Measurements from ENCODE around the gene CRACR2B. TPM values are rescaled to one million over a fixed set of nuclear protein-coding genes. Genes with fewer than 3 reads are reported as not detected.
A peak's percentile ranks its signal among the peaks of the same experiment; 100 is the strongest.

CRACR2B gene
- total RNA-seq, 2 experiments from 2014 or later: 17.2 to 18.7 TPM

GRCh38 chr11:846496-847098, 18.9 kb downstream of the CRACR2B start:
- DNase-seq (no peak), ATAC-seq (no peak)
- CTCF ChIA-PET: interaction anchor here (1.5 to 3.7 kb wide), 3 partner anchors 52 to 204 kb away, joined by 3 to 28 read pairs (median 7); partner anchors contain the start of gene CHID1
- no peak overlapping the region for H3K4me3 Mint-ChIP-seq
- peaks cover 5% of the 10 kb centered on the region for H3K27me3 Mint-ChIP-seq (ENCODE audit: low read depth)
- H3K4me1 Mint-ChIP-seq (ENCODE audit: low read depth): peaks cover 20% of the 10 kb centered on the region
- no peaks in the 10 kb centered on the region for H3K9me3 Mint-ChIP-seq (ENCODE audit: insufficient read depth)
- POLR2A ChIA-PET: interaction anchor here (1.6 kb wide), 1 partner anchor 10 kb away, joined by 3 read pairs; no protein-coding TSS in a partner anchor
- H3K27ac Mint-ChIP-seq: no peak overlapping the region
- no peaks in the 10 kb centered on the region for H3K36me3 Mint-ChIP-seq (ENCODE audit: low read depth)

DNA sequence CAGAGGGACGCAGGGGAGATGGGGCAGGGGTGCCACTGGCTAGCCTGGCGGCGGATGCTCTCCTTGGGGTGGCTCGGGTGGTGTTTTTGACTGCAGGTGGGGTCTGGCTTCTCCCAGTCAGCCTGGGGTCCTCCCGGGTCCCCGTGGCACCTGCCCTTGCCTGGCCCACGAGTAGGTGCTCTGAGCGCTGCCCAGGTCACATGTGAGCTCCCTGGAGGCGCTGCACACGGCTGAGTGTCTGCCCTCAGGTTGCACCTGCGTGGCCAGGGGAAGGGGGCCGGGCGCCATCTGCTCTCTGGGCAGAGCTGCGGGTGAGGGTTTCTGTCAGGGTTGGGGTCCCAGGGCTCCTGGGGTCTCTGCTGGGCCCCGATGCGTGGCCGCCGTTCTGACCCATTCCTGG, 20.2 kb downstream of the CRACR2B start:
- no peak overlapping the region for H3K27ac Mint-ChIP-seq
- H3K4me1 Mint-ChIP-seq (ENCODE audit: low read depth): peaks cover 20% of the 10 kb centered on the region
- H3K36me3 Mint-ChIP-seq (ENCODE audit: low read depth): no peaks in the 10 kb centered on the region
- DNase-seq (no peak), ATAC-seq (no peak)
- POLR2A ChIA-PET: no interaction called here
- H3K9me3 Mint-ChIP-seq (ENCODE audit: insufficient read depth): no peaks in the 10 kb centered on the region
- H3K4me3 Mint-ChIP-seq: no peak overlapping the region
- CTCF ChIA-PET: interaction anchor here (1.1 to 3.7 kb wide), 5 partner anchors 9 to 206 kb away, joined by 3 to 28 read pairs (median 4); no protein-coding TSS in a partner anchor
- peaks cover 5% of the 10 kb centered on the region for H3K27me3 Mint-ChIP-seq (ENCODE audit: low read depth)

DNA sequence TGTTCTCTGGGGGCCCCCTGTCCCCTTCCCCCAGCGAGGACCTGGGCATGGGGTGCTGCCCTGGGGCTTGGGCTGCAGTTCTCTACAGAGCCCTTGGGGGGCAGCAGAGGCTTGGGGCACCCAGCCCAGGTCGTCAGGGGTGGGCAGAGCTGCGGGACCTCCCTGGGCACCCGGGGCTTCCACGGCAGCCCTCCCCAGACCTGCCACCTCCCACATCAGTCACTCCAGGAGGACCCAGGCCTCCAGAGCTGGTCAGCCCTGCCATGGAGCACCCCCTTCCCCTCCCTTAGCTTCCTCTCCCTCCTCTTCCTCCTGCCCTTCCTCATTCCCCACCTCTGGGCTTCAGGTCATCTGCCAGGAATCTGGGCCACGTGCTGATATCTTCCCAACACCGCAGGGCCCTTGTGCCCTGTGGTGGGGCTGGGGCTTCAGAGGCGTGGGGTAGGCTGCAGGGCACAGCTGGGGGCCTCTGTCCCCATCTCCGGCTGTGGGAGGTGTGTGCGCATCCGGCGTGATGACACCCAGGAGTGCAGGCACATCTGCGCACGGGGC, 20.7 kb downstream of the CRACR2B start:
- Mint-ChIP-seq H3K27ac (no peak overlapping the region), H3K9me3 (ENCODE audit: insufficient read depth) (no peaks in the 10 kb centered on the region), H3K4me3 (no peak overlapping the region), H3K4me1 (ENCODE audit: low read depth) (peaks cover 17% of the 10 kb centered on the region), H3K27me3 (ENCODE audit: low read depth) (peaks cover 5% of the 10 kb centered on the region), H3K36me3 (ENCODE audit: low read depth) (no peaks in the 10 kb centered on the region)
- ChIA-PET CTCF (interaction anchor here (0.6 to 3.7 kb wide), 8 partner anchors 8 to 206 kb away, joined by 3 to 28 read pairs (median 3); partner anchors contain the start of gene CRACR2B), POLR2A (no interaction called here)
- DNase-seq (peak; percentile 75), ATAC-seq (peak; percentile 64)

DNA sequence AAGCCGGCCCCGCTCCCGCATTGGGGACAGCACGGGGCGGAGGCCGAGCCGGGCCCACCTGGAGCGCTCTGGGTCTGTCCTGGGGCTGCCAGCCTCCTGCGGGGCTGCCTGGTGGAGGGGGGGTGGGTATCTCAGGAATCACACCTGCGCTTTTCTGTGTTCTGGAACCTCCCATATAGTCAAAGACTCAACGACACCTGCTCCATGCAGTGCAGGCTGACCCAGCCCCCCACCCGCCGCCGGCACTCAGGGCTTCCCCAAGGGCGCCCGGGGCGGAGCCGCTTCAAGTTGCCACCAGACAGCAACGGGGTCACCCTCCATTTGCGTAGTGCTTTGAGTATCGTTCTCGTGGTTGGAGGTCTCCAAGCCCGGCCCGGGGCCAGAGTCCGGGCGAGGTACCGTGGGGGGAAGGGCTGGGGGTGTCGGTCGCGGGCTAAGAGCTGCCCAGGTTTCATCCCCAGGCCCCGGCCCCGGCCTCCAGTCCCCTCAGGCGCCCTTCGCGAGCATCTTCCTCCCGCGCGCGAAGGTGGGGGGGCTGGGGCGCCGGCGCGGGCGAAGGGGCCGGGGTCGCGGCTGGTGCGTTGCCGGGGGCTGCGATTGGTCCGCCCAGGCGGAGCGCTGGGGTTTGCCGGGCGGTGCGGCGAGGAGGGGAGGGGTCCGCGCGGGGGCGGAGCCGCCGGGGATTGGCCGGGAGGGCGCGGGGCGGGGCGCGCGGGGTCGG, 21.5 kb downstream of the CRACR2B start:
- peaks cover 10% of the 10 kb centered on the region for H3K4me1 Mint-ChIP-seq (ENCODE audit: low read depth)
- H3K9me3 Mint-ChIP-seq (ENCODE audit: insufficient read depth): no peaks in the 10 kb centered on the region
- ChIA-PET CTCF (interaction anchor here (0.6 to 3.7 kb wide), 6 partner anchors 22 to 202 kb away, joined by 3 to 28 read pairs (median 3); partner anchors contain the start of gene CRACR2B), POLR2A (no interaction called here)
- H3K4me3 Mint-ChIP-seq: peak overlapping the region; percentile 61
- DNase-seq (no peak), ATAC-seq (peak; percentile 25)
- H3K27me3 Mint-ChIP-seq (ENCODE audit: low read depth): peaks cover 5% of the 10 kb centered on the region
- no peaks in the 10 kb centered on the region for H3K36me3 Mint-ChIP-seq (ENCODE audit: low read depth)
- H3K27ac Mint-ChIP-seq: no peak overlapping the region

- CTCF ChIA-PET: no interaction called here
- POLR2A ChIA-PET: no interaction called here
- ATAC-seq: no peak
These were observed 22.4 kb downstream of the CRACR2B start for GRCh38 chr11:849951-850774.

DNA sequence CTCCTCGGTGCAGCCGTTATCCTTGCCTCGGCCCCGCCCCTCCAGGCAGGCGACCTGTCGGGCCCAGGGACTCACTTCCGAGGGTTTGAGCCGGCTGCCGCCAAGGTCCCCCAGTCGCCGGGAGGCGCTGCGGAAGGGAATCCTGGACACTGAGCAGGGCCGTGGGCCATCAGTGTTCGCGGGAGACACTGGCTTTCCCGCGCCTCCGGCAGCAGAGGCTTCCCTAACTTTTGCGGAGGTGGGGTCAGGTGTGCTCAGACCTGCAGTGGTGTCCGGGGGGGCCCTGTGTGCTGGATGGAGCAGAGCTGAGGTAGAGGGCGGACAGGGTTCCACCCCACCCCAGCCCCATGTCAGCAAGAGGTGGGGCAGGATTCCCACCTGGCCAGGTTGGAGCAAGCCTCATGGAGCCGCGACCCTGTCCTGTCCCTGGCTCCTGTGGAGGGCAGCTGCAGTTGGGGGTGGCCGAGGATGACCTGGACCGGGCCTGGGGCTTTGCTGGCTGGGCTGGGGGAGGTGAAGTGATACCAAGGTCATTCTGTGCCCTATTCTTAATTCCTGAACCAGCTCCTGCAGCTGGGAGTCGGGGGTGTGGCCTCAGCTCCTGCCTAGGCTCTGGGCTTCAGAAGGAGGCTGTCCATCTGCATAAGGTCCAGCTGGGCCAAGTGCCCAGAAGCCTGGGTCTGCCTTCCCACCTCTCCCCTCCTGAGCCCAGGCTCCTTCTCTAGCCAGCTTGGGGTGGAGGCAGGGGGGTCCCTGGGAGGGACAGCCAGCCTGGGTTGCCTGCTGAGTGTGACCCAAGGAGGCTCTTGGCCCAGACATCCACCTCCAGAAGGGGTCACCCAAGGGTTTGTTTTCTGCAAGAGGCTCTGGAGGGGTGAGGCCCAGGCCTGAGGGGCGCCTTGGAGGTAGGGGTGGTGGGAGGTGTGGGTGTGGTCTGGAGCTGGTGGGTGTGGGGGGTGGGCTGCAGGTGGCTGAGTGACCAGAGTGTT, 23.4 kb downstream of the CRACR2B start:
- Mint-ChIP-seq H3K9me3 (ENCODE audit: insufficient read depth) (no peaks in the 10 kb centered on the region), H3K4me1 (ENCODE audit: low read depth) (peaks cover 8% of the 10 kb centered on the region), H3K27me3 (ENCODE audit: low read depth) (peaks cover 5% of the 10 kb centered on the region), H3K4me3 (no peak overlapping the region), H3K27ac (no peak overlapping the region), H3K36me3 (ENCODE audit: low read depth) (no peaks in the 10 kb centered on the region)
- DNase-seq (no peak), ATAC-seq (no peak)
- CTCF ChIA-PET: no interaction called here
- POLR2A ChIA-PET: no interaction called here

More at GRCh38 chr11:849951-850774, 22.4 kb downstream of the CRACR2B start:
- no peak for DNase-seq
- H3K27me3 Mint-ChIP-seq (ENCODE audit: low read depth): peaks cover 5% of the 10 kb centered on the region
- H3K4me3 Mint-ChIP-seq: no peak overlapping the region
- H3K9me3 Mint-ChIP-seq (ENCODE audit: insufficient read depth): no peaks in the 10 kb centered on the region
- H3K4me1 Mint-ChIP-seq (ENCODE audit: low read depth): peaks cover 8% of the 10 kb centered on the region
- H3K27ac Mint-ChIP-seq: no peak overlapping the region
- H3K36me3 Mint-ChIP-seq (ENCODE audit: low read depth): no peaks in the 10 kb centered on the region

DNA sequence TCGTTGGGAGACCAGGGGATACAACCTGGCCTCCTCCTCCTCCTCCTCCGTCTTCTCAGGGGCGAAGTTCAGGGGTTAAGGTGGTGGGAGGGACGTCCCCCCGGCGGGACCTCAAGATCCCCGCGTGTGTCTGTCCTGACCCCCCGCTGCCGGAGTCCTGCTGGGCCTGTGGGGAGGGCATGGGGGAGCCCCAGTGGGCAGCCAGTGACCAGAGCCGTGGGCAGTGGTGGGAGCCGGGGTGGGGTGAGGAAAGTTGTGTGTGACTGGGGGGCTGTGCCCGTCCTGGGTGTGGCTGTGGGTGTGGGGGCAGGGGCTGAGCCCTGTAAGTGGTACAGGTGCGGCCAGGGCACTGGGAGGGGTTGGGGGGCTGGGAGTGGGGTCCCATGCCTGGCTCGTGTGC, 25.0 kb downstream of the CRACR2B start:
- no peak for DNase-seq
- no peaks in the 10 kb centered on the region for H3K9me3 Mint-ChIP-seq (ENCODE audit: insufficient read depth)
- POLR2A ChIA-PET: no interaction called here
- no peak for ATAC-seq
- CTCF ChIA-PET: no interaction called here
- no peak overlapping the region for H3K27ac Mint-ChIP-seq
- peaks cover 8% of the 10 kb centered on the region for H3K4me1 Mint-ChIP-seq (ENCODE audit: low read depth)
- H3K4me3 Mint-ChIP-seq: no peak overlapping the region
- peaks cover 5% of the 10 kb centered on the region for H3K27me3 Mint-ChIP-seq (ENCODE audit: low read depth)
- no peaks in the 10 kb centered on the region for H3K36me3 Mint-ChIP-seq (ENCODE audit: low read depth)

- POLR2A ChIA-PET: no interaction called here
- Mint-ChIP-seq H3K27me3 (ENCODE audit: low read depth) (no peaks in the 10 kb centered on the region), H3K4me3 (no peak overlapping the region), H3K36me3 (ENCODE audit: low read depth) (no peaks in the 10 kb centered on the region), H3K9me3 (ENCODE audit: insufficient read depth) (no peaks in the 10 kb centered on the region), H3K4me1 (ENCODE audit: low read depth) (peaks cover 2% of the 10 kb centered on the region), H3K27ac (no peak overlapping the region)
- DNase-seq (no peak), ATAC-seq (no peak)
- CTCF ChIA-PET: no interaction called here
These were observed 26.1 kb downstream of the CRACR2B start for GRCh38 chr11:853682-854448.

GRCh38 chr11:854601-855329, 27.0 kb downstream of the CRACR2B start:
- Mint-ChIP-seq H3K4me1 (ENCODE audit: low read depth) (no peaks in the 10 kb centered on the region), H3K4me3 (no peak overlapping the region), H3K27ac (no peak overlapping the region), H3K9me3 (ENCODE audit: insufficient read depth) (no peaks in the 10 kb centered on the region), H3K36me3 (ENCODE audit: low read depth) (no peaks in the 10 kb centered on the region), H3K27me3 (ENCODE audit: low read depth) (no peaks in the 10 kb centered on the region)
- POLR2A ChIA-PET: no interaction called here
- no peak for ATAC-seq
- CTCF ChIA-PET: no interaction called here
- DNase-seq: no peak

DNA sequence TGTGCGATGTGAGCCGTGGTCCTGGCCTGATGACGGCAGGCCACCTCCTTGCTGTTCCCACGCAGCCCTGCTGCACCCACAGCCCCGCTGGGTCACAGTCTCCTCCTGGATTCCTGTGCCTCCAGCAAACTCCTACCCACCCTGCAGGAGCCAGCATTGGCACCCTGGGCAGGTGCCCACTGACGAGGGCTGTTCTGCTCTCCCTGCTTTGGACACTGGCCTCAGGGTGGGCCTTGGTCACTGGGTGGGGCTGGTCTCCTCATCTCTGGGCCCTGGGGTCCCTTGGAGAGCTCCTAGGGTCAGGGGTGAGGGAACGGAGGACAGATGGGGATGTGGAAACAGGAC, 27.6 kb downstream of the CRACR2B start:
- Mint-ChIP-seq H3K4me3 (no peak overlapping the region), H3K27ac (no peak overlapping the region), H3K9me3 (ENCODE audit: insufficient read depth) (no peaks in the 10 kb centered on the region), H3K36me3 (ENCODE audit: low read depth) (no peaks in the 10 kb centered on the region), H3K27me3 (ENCODE audit: low read depth) (no peaks in the 10 kb centered on the region), H3K4me1 (ENCODE audit: low read depth) (no peaks in the 10 kb centered on the region)
- ChIA-PET POLR2A (no interaction called here), CTCF (no interaction called here)
- DNase-seq (no peak), ATAC-seq (no peak)
